RWPE1 (cell line): ENCODE measurements around the gene APCDD1.
A peak's percentile ranks its signal among the peaks of the same experiment; 100 is the strongest.

Experiments used
- CTCF ChIA-PET: fragments of 350-600 bp; sonication (Branson Sonifier 250); formaldehyde crosslinking; extraction: SDS; loops from one replicate; lab custom pipeline; 2021; lab: Yijun Ruan, JAX
- POLR2A ChIA-PET: fragments of 400-600 bp; formaldehyde crosslinking; extraction: SDS; loops from one replicate; lab custom pipeline; 2020; ENCODE audit warnings: antibody characterized with exemption; ENCODE audit not compliant: low non-redundant PET; lab: Yijun Ruan, JAX
- DNase-seq: peaks from one replicate; pipeline ENCODE4 v3.0.0; 2012; ENCODE audit warnings: low spot score
- H3K27ac ChIP-seq: fragments of 450-650 bp; 2 replicates; pipeline ENCODE4 v1.5.1; 2017
- CTCF ChIP-seq: fragments of 450-650 bp; conservative IDR thresholded peaks from 2 replicates; pipeline ENCODE4 v1.5.1; 2017; ENCODE audit warnings: low read depth, mild to moderate bottlenecking

APCDD1 gene

DNA sequence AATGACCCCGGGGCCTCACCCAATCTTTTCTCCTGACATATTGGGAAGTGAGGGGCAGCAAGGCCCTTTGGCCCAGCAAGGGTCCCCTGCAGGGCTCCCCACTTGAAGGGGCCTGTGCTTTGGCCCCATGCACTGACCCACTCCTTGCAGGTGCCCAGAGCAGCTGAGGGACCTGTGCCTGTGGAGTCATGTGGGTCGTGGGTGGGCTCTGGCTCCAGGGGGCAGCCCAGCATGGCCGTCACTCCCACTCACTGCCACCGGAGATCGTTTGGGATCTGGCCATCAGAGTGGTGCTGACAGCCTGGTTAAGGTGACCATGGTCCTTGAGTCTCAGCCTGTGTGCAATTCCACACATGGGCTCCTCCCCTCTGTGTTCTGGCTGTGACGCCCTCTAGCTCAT, 31.7 kb upstream of the APCDD1 start:
- POLR2A ChIA-PET: no interaction called here
- H3K27ac ChIP-seq: peak overlapping the region; percentile 78
- no peak for DNase-seq
- CTCF ChIA-PET: no interaction called here
- no peak for TF ChIP-seq CTCF

DNA sequence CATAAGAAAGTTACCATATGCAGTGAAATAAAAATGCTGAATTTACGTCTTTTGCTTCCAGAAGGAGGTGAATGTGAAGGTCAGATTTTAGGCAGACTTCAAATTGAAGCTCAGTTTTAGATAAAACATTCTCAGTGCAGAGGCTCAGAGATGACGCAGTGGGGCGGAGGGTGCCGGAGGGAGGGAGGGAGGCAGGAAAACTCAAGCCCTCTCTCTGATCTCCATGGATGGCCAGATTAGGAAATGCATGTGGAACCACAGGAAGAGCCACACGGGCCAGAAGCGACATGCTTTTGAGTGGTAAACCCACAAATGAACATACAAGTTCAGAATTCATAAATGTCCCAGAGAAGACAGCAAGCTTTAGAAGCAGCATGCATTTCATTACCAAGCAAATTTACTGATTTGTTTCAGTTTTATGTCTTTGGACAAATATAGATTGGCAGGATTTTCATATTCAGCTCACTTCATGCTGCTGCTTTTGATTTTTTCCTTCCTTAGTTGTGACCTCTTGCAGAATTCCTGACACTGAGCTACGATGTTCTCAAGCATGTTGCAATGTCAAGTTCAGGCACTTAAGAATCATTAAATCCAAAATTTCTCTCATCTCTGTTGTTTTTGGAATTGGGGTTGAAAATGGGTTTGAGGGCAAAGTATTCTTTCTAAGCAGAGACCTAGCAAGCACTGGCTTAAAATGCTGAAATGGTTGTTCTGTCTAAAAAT, 29.7 kb upstream of the APCDD1 start:
- no peak for TF ChIP-seq CTCF
- no peak overlapping the region for H3K27ac ChIP-seq
- DNase-seq: no peak
- ChIA-PET CTCF (interaction anchor here (0.5 to 0.6 kb wide), 2 partner anchors 24 to 196 kb away, joined by 3 to 5 read pairs; no protein-coding TSS in a partner anchor), POLR2A (no interaction called here)

DNA sequence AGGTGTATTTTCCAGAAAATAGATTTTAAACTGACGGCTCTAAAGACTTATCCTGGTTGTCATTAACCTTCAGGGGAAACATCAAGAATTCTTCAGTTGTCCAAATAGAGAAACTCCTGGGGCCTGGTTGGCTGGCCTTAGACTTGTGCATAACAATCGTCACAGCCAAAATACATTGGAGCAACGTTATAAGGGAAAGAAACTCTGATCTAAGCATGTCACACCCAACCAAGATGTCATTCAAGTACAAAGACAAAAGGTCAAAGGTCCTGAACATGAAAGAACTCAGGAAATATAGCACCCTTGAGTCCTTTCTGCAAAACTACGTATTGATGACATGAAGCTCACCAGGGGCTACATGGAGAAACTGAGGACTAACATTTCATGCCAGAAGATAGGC, 23.8 kb upstream of the APCDD1 start:
- no peak overlapping the region for H3K27ac ChIP-seq
- TF ChIP-seq CTCF: no peak
- POLR2A ChIA-PET: no interaction called here
- CTCF ChIA-PET: interaction anchor here (0.6 kb wide), 1 partner anchor 442 kb away, joined by 3 read pairs; no protein-coding TSS in a partner anchor
- no peak for DNase-seq

- no peak for DNase-seq
- CTCF ChIA-PET: interaction anchor here (0.7 kb wide), 1 partner anchor 1069 kb away, joined by 5 read pairs; no protein-coding TSS in a partner anchor
- H3K27ac ChIP-seq: peak overlapping the region; percentile 70; the same call in 1 of the 2 replicates
- TF ChIP-seq CTCF: no peak
- POLR2A ChIA-PET: no interaction called here
Observed at GRCh38 chr18:10431680-10432079, 22.8 kb upstream of the APCDD1 start.

- POLR2A ChIA-PET: no interaction called here
- H3K27ac ChIP-seq: peak overlapping the region; percentile 70
- no peak for TF ChIP-seq CTCF
- CTCF ChIA-PET: no interaction called here
- no peak for DNase-seq
Observed at GRCh38 chr18:10432781-10433180, 21.7 kb upstream of the APCDD1 start.

- no peak for DNase-seq
- CTCF ChIA-PET: no interaction called here
- no peak for TF ChIP-seq CTCF
- H3K27ac ChIP-seq: no peak overlapping the region
- POLR2A ChIA-PET: no interaction called here
Observed at GRCh38 chr18:10436160-10436559, 18.3 kb upstream of the APCDD1 start.
